ENCODE measurements around the gene COL4A2.
"Not testable (repeated sequence)": the region's sequence is repeated elsewhere in the genome, so short reads cannot be mapped to it uniquely, and the experiment has no call there.

COL4A2 gene

GRCh38 chr13:110475117-110475516, 168.0 kb downstream of the COL4A2 start:
- DNase-seq (ENCODE audit: low read depth in 2 of 2) = no peak

- no peak for DNase-seq (ENCODE audit: low read depth in 2 of 2)
Observed at GRCh38 chr13:110475550-110476219, 168.6 kb downstream of the COL4A2 start.

- no peak for DNase-seq (ENCODE audit: low read depth in 2 of 2)
Observed at GRCh38 chr13:110476220-110476617, 169.1 kb downstream of the COL4A2 start.

GRCh38 chr13:110477706-110478245, 170.7 kb downstream of the COL4A2 start:
- DNase-seq (ENCODE audit: low read depth in 2 of 2) = no peak

- no peak for DNase-seq (ENCODE audit: low read depth in 2 of 2)
Observed at GRCh38 chr13:110478405-110479214, 171.5 kb downstream of the COL4A2 start.

- no peak for DNase-seq (ENCODE audit: low read depth in 2 of 2)
Observed at GRCh38 chr13:110479215-110479545, 172.1 kb downstream of the COL4A2 start.

GRCh38 chr13:110479648-110480047, 172.6 kb downstream of the COL4A2 start:
- DNase-seq (ENCODE audit: low read depth in 2 of 2) = no peak

- no peak for DNase-seq (ENCODE audit: low read depth in 2 of 2)
Observed at GRCh38 chr13:110480161-110480560, 173.1 kb downstream of the COL4A2 start.

GRCh38 chr13:110483386-110483968, 176.4 kb downstream of the COL4A2 start:
- no peak for DNase-seq (ENCODE audit: low read depth in 2 of 2)

GRCh38 chr13:110484290-110485048, 177.4 kb downstream of the COL4A2 start:
- DNase-seq (ENCODE audit: low read depth in 2 of 2) = no peak

GRCh38 chr13:110485604-110486003, 178.5 kb downstream of the COL4A2 start:
- DNase-seq (ENCODE audit: low read depth in 2 of 2) = peak; percentile 20 to 24

- DNase-seq (ENCODE audit: low read depth in 2 of 2) = no peak
Observed at GRCh38 chr13:110486061-110486715, 179.1 kb downstream of the COL4A2 start.

GRCh38 chr13:110486880-110487279, 179.8 kb downstream of the COL4A2 start:
- not testable (repeated sequence) for DNase-seq (ENCODE audit: low read depth in 2 of 2)

- no peak for DNase-seq (ENCODE audit: low read depth in 2 of 2)
Observed at GRCh38 chr13:110490009-110490770, 183.1 kb downstream of the COL4A2 start.

GRCh38 chr13:110491869-110492678, 185.0 kb downstream of the COL4A2 start:
- DNase-seq (ENCODE audit: low read depth in 2 of 2) = no peak

- DNase-seq (ENCODE audit: low read depth in 2 of 2) = no peak
Observed at GRCh38 chr13:110492679-110493593, 185.9 kb downstream of the COL4A2 start.

GRCh38 chr13:110493613-110494012, 186.5 kb downstream of the COL4A2 start:
- no peak for DNase-seq (ENCODE audit: low read depth in 2 of 2)

- no peak for DNase-seq (ENCODE audit: low read depth in 2 of 2)
Observed at GRCh38 chr13:110495376-110495775, 188.3 kb downstream of the COL4A2 start.

- no peak for DNase-seq (ENCODE audit: low read depth in 2 of 2)
Observed at GRCh38 chr13:110495881-110496280, 188.8 kb downstream of the COL4A2 start.

Data from fibroblast of skin of left quadriceps (primary cell).